Panc1 (cell line): ENCODE data around the gene AGPAT4. TPM values are rescaled to one million over a fixed set of nuclear protein-coding genes. Genes with fewer than 3 reads are reported as not detected.

Experiments
- ATAC-seq: fragments of 200-7000 bp; cut with Tn5 transposase; 2 replicates; pipeline ENCODE4 v1.9.1; 2020; ENCODE audit warnings: mild to moderate bottlenecking, moderate library complexity
- BruUV-seq: library from RNA; stranded (reverse); fragments of 400-500 nt; replicated peaks from 2 replicates; lab custom pipeline; 2021; lab: Mats Ljungman, UMichigan
- CTCF ChIA-PET: fragments of 300-600 bp; sonication (Branson Sonifier 250); formaldehyde crosslinking; loops from one replicate; lab custom pipeline; 2022; ENCODE audit warnings: antibody characterized with exemption; lab: Charles Lee
- POLR2A ChIA-PET: fragments of 300-600 bp; sonication (Branson Sonifier 250); formaldehyde crosslinking; loops from one replicate; lab custom pipeline; 2022; ENCODE audit warnings: antibody characterized with exemption; lab: Charles Lee
- DNase-seq: peaks from one replicate; pipeline ENCODE4 v3.0.0-alpha.2; 2010; ENCODE audit warnings: low read depth, low spot score
- H3K27ac ChIP-seq: 2 replicates; pipeline ENCODE4 v1.5.1; 2011; ENCODE audit warnings: mild to moderate bottlenecking, low read length, inconsistent platforms
- H3K27me3 ChIP-seq: fragments of 200-500 bp; sonication (Bioruptor generic); 2 replicates; pipeline ENCODE4 v1.6.0; 2014; ENCODE audit warnings: low read length, inconsistent platforms; ENCODE audit not compliant: control insufficient read depth, insufficient read depth
- H3K36me3 ChIP-seq: fragments of 200-500 bp; sonication (Bioruptor generic); 2 replicates; pipeline ENCODE4 v1.5.1; 2014; ENCODE audit warnings: inconsistent platforms, mild to moderate bottlenecking, low read length, moderate library complexity; ENCODE audit not compliant: control insufficient read depth, insufficient read depth
- H3K4me1 ChIP-seq: 2 replicates; pipeline ENCODE4 v1.5.1; 2011; ENCODE audit warnings: inconsistent platforms, mild to moderate bottlenecking, low read length, moderate library complexity; ENCODE audit not compliant: control insufficient read depth, insufficient read depth
- H3K4me3 ChIP-seq, 2 experiments: 2 replicates each; pipeline ENCODE4 v1.5.1; 2011 to 2012; ENCODE audit warnings: low read depth in 2 of 2, low read length in 2 of 2, mild to moderate bottlenecking in 2 of 2, inconsistent platforms in 1 of 2, moderate library complexity in 1 of 2
- H3K9me3 ChIP-seq: fragments of 200-500 bp; sonication (Bioruptor generic); 2 replicates; pipeline ENCODE4 v1.5.1; 2014; ENCODE audit warnings: low read depth, mild to moderate bottlenecking, inconsistent platforms, low read length, moderate library complexity; ENCODE audit not compliant: control insufficient read depth, insufficient read depth
- CTCF ChIP-seq: fragments of 450-650 bp; IDR thresholded peaks from 2 replicates; pipeline ENCODE4 v1.5.1; 2017; ENCODE audit warnings: mild to moderate bottlenecking
- POLR2AphosphoS5 ChIP-seq: IDR thresholded peaks from 2 replicates; pipeline ENCODE4 v1.6.1; 2012; ENCODE audit warnings: mild to moderate bottlenecking, low read depth, low read length, moderate library complexity
- REST ChIP-seq, 2 experiments: IDR thresholded peaks; 2 replicates each; pipeline ENCODE4 v1.6.1; 2011 to 2012; ENCODE audit warnings: low read depth in 2 of 2, control low read depth in 1 of 2, low read length in 1 of 2, mild to moderate bottlenecking in 1 of 2, moderate library complexity in 1 of 2; ENCODE audit not compliant: insufficient read depth in 1 of 2
- SIN3A ChIP-seq: IDR thresholded peaks from 2 replicates; pipeline ENCODE4 v1.6.1; 2012; ENCODE audit warnings: low read depth, mild to moderate bottlenecking, low read length, moderate library complexity, borderline replicate concordance; ENCODE audit not compliant: insufficient read depth
- TCF7L2 ChIP-seq: IDR thresholded peaks from 2 replicates; pipeline ENCODE4 v1.6.1; 2011; ENCODE audit warnings: mild to moderate bottlenecking, low read depth, low read length, inconsistent platforms
- in situ Hi-C: cut with HindIII; loops from 2 replicates; pipeline ENCODE4 v1.10.0; 2016; ENCODE audit warnings: low sequenced_read_pairs, low pct_unique_long_range_greater_than_20kb
- intact Hi-C: fragments of 100-400 bp; cut with micrococcal nuclease; formaldehyde crosslinking; loops from one replicate; pipeline ENCODE4 v1.10.0; 2022; ENCODE audit not compliant: unreplicated experiment
- total RNA-seq: library from RNA; stranded (reverse); gene quantifications from one replicate; pipeline ENCODE4 v1.2.1, GENCODE V29; 2021; ENCODE audit not compliant: unreplicated experiment

AGPAT4 gene
- total RNA-seq, 1 experiment from 2014 or later, result 12.9 TPM

GRCh38 chr6:161141173-161141572 lies 132.7 kb downstream of the AGPAT4 start:
- intact Hi-C loops, result no loop called here
- no TSS peak for BruUV-seq
- no peak for ATAC-seq

GRCh38 chr6:161140554-161140875 lies 133.3 kb downstream of the AGPAT4 start:
- intact Hi-C loops, result no loop called here
- H3K27me3 ChIP-seq, result no peaks in the 10 kb centered on the region
- ChIA-PET POLR2A (no interaction called here), CTCF (interaction anchor here (1.1 kb wide), 1 partner anchor 233 kb away, joined by 3 read pairs; no protein-coding TSS in a partner anchor)
- no peak overlapping the region for H3K27ac ChIP-seq
- no peaks in the 10 kb centered on the region for H3K9me3 ChIP-seq
- BruUV-seq, result no TSS peak
- no peaks in the 10 kb centered on the region for H3K4me1 ChIP-seq
- no peaks in the 10 kb centered on the region for H3K36me3 ChIP-seq
- no peak overlapping the region for H3K4me3 ChIP-seq
- TF ChIP-seq REST (IDR thresholded peaks at IDR 0.05; ENCODE audit: insufficient read depth in 1 of 2, low read depth in 2 of 2, low read length in 1 of 2), result no peak
- no peak for DNase-seq
- in situ Hi-C loops, result no loop called here
- peak; percentile 24; the same call in 1 of the 2 replicates for ATAC-seq

More at GRCh38 chr6:161141173-161141572, 132.7 kb downstream of the AGPAT4 start:
- Histone ChIP-seq H3K4me1 (no peaks in the 10 kb centered on the region), H3K27me3 (no peaks in the 10 kb centered on the region), H3K4me3 (no peak overlapping the region), H3K27ac (no peak overlapping the region), H3K9me3 (no peaks in the 10 kb centered on the region), H3K36me3 (no peaks in the 10 kb centered on the region)
- CTCF ChIA-PET, result no interaction called here
- TF ChIP-seq CTCF (no peak), SIN3A (no peak), POLR2AphosphoS5 (no peak), TCF7L2 (no peak), REST (IDR thresholded peaks at IDR 0.05; ENCODE audit: insufficient read depth in 1 of 2, low read depth in 2 of 2, low read length in 1 of 2) (no peak)
- POLR2A ChIA-PET, result no interaction called here
- in situ Hi-C loops, result no loop called here
- no peak for DNase-seq
